Measurements from ENCODE around the gene GZF1.

DNA sequence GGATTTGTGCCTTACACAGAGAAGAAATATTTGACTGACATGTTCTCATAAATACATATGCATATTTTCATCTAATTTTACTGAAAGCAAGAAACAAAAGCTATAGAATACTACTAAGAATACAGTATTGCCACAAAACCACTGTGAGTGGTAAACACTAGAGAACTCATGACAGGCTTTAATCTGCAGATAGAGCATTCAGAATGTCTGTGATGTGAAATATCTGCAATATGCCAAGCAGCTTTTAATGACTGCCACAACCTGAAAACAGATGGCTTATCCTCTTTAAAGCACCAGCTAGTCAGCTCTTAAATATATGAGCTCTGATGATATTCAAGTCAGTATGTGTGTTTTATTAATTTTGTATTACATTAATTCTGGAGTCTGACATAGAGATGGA, 55.9 kb downstream of the GZF1 start:
- TF ChIP-seq, protein P1, sequence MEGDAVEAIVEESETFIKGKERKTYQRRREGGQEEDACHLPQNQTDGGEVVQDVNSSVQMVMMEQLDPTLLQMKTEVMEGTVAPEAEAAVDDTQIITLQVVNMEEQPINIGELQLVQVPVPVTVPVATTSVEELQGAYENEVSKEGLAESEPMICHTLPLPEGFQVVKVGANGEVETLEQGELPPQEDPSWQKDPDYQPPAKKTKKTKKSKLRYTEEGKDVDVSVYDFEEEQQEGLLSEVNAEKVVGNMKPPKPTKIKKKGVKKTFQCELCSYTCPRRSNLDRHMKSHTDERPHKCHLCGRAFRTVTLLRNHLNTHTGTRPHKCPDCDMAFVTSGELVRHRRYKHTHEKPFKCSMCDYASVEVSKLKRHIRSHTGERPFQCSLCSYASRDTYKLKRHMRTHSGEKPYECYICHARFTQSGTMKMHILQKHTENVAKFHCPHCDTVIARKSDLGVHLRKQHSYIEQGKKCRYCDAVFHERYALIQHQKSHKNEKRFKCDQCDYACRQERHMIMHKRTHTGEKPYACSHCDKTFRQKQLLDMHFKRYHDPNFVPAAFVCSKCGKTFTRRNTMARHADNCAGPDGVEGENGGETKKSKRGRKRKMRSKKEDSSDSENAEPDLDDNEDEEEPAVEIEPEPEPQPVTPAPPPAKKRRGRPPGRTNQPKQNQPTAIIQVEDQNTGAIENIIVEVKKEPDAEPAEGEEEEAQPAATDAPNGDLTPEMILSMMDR (IDR thresholded peaks at IDR 0.05 in 8 of 11, conservative IDR thresholded peaks at IDR 0.05 in 3 of 11) = no peak
- TF ChIP-seq POLR2AphosphoS5 (IDR thresholded peaks at IDR 0.05) (no peak), POLR2A (IDR thresholded peaks at IDR 0.05) (no peak)
